ENCODE measurements around the gene PC.
A peak's percentile ranks its signal among the peaks of the same experiment; 100 is the strongest.
"Not testable (repeated sequence)": the region's sequence is repeated elsewhere in the genome, so short reads cannot be mapped to it uniquely, and the experiment has no call there.

The PC gene

DNA sequence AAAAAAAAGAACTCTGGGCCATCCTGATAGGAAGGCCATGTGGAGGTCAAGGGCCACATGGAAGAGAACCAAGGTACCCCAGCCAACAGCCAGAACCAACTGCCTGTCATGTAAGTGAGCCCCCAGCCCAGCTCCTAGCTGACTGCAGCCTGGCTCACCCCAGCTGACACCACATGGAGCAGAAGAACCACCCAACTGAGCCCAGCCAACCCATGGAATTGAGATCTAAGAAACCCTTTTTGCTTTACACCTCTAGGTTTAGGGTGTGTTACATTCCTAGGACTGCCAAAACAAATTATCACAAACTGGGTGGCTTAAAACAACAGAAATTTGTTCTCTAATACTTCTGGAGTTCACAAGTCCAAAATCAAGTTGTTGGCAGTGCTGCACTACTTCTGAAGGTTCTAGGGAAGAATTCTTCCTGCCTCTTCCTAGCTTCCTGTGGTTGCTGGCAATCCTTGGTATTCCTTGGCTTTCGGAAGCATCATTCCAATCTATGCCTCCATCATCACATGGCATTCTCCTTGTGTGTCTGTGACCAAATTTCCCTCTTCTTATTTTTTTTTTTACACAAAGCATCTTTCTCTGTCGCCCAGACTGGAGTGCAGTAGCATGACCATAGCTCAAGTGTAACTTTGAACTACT lies 21.3 kb upstream of the PC start:
- DNase-seq: no peak

DNA sequence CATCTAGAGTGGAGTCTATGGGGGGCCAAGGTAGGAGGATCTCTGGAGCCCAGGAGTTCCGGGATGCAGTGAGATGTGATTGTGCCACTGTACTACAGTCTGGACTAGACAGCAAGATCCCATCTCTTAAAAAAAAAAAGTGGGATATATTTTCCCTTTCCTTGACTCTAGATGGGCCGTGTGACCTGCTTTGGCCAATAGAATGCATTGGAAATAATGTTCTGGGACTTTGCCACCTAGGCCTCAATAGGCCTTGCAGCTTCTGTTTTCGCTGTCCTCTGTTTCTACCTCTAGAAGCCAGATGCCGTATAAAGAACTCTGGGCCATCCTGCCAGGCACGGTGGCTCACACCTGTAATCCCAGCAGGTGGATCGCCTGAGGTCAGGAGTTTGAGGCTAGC lies 20.5 kb upstream of the PC start:
- no peak for DNase-seq

DNA sequence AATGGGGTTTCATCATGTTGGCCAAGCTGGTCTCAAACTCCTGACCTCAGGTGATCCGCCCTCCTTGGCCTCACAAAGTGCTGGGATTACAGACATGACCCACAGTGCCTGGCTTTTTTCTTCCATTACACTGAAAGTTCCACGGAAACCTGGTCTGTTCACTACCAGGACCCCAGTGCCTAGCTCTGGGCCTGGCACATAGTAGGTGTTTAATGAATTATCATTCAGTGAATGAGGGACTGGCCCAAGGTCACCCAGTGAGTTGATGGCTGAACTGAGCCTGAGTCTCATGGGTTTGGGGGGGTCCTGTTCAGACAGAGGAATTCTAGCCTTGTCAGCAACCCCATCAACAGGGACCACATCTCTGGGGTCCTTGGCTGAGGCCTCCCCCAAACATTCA lies 20.0 kb upstream of the PC start:
- DNase-seq: no peak

DNA sequence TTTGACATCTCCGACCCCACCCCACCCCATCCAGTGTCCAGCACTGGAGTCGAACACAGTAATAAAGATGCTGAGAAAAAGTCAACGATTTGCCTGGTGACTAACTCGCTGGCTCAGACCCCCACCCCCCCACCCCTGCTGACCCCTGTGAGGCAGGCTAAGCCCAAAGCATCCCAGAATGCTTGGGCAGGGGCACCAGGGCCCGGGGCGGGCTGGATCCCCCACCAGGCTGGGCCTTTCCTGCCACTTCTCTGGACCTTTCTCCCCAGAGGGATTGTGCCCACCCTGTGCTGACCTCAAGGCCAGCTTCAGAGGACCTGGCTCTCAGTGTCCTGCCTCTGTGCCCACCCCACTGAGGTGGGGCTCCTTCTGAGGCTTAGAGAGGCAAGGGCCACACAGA lies 18.7 kb upstream of the PC start:
- DNase-seq: no peak

DNA sequence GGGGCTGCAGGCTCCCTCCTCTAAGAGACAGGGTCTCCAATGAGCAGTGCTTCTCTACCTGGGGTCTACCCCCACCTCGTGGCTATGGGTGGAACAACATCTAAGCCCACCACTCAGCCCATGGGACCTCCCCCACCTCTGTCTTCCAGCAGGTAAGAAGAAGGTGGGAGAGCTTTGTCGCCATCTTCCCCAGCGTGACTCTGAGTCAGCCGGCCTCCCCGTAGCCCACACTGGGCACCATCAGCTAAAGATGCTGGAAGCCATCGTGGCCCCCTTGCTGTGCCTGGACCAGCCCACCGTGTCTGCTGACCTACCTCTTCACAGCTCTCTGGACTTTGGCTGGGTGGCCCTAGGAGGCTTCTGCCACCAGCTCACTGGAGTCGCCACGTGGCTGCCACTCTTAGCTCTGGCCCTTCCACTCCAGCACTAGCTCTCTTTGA lies 17.9 kb upstream of the PC start:
- DNase-seq: peak; percentile 22

DNA sequence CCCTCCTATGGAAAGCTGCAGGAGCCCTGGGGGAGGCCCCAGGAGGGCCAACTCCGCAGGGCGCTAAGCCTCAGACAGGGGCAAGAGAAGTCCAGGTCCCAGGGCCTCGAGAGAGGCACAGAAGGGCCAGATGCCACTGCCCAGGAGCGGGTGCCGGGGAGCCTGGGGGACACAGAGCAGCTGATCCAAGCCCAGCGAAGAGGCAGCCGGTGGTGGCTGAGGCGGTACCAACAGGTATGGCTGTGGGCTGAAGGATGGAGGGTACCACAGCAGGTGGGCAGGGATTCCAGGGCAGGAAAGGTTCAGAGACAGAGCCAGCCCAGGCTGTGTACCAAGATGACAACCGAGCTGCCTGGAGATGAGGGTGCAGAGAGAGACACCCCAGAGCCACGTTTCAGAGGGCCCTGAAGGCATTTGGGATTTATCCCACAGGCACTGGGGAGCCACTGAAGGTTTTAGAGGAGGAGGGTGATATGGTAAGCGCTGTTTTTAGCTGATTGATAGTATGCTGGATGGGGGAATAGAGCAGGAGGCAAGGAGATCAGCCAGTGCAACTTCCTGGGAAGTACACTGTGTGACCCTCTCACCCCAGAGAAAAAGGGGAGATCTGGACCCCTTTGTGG lies 17.3 kb upstream of the PC start:
- no peak for DNase-seq

DNA sequence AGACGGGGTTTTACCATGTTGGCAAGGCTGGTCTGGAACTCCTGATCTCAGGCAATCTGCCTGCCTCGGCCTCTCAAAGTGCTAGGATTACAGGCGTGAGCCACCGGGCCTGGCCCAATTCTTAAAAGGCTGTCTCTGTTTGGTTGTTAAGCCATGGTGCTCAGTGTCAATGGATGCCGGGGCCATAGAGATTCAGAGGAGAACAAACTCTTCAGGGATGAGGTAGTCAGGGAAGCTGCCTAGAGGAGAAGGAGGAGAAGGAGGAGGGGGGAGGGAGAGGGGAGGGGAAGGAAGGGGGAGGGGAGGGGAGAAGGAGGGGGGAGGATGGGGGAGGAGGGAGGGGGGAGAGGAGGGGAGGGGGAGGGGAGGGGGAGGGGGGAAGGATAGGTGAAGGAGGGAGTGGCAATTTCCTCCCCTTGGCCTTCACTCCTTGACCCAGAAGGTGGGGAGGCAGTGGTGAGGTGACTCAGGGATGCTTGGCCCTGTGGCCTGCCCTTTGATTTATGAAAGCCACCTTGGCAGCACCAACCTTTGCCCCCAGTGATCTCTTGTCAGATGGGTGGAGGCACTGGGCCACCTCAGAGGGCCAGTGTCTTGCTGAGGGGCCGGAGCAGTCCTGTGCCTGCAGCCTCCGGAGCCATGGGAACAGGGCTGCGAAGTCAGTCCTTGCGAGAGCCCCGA lies 16.7 kb upstream of the PC start, which contains the start of gene C11orf86:
TSS of gene C11orf86 (plus strand) at position 581 of the 681 bp plus-strand sequence. CDS start at position 640, 59 bp downstream.
- no peak for DNase-seq

GRCh38 chr11:66973956-66974580 lies 15.9 kb upstream of the PC start:
- no peak for DNase-seq

- DNase-seq: no peak
These were observed 13.3 kb upstream of the PC start for GRCh38 chr11:66971488-66971887.

- no peak for DNase-seq
These were observed 12.7 kb upstream of the PC start for GRCh38 chr11:66970807-66971442.

DNA sequence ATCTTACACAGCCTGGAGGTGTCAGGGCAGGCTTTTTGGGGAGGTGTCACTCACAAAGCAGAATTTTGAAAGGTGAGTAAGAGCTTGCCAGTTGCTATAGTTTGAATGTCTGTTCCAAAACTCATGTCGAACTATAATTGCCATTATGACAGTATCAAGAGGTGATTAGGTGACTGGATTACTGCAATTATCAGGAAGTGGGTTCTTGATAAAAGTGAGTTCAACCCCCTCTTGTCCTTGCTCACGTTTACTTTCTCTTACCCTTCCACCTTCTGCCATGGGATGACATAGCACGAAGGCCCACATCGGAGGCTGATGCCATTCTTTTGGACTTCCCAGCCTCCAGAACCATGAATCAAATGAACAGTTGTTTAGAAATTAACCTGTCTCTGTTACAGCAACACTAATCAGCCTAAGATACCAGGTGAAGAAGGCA lies 12.2 kb upstream of the PC start:
- DNase-seq: no peak

- no peak for DNase-seq
These were observed 11.5 kb upstream of the PC start for GRCh38 chr11:66969584-66970225.

DNA sequence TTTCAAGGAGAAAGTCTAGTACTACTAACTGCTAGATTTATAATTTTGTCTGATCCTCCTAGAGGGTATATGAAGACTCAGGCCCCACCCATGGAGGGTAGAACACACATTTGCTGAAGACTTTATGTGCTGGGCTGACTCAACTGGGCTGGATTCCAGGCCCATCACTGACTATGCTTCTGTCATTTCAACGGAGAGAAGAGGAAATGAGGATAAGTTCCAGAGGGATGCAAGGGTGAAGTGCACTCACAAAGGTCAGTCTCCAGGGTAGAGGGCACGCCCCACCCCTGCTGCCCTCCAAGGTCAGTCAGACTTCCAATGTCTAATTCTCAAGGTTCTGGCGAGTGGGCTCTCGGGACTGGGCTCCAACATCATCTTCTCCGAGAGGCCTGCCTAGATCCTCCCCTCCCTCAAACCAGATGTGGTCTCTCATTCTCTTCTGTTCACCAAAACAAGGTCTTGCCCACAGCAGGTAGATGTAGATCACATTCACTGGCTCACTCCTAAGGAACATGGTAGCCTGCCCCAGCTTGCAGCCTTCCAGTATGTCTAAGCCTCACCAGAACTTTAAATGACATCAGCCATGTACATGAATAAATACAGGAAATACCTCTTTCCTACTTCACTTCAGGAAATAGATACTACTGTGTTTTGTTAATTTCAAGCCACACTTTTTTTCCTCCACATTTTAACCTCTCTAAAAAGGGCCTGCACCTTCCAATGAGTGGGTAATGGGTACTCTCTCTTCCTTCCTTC lies 9.7 kb upstream of the PC start:
- no peak for DNase-seq

DNA sequence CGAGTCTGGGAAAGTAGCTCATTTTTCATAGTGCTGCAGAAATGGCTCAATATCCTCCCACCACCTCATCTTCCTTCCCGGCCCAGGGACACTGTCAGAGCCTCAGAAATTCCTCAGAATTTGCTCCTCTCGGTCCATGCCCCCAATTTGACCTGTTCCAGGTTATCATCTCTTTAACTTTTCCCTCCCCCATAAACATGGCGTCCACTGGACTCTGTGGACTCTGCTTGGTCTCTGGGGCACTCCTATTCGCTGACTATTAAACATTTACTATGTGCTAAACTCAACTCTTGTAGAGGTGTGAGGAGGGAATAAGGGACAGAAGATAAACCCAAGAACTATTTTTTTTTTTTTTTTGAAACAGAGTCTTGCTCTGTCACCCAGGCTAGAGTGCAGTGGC lies 8.2 kb upstream of the PC start:
- DNase-seq: no peak

GRCh38 chr11:66964495-66964894 lies 6.3 kb upstream of the PC start:
- DNase-seq: no peak

DNA sequence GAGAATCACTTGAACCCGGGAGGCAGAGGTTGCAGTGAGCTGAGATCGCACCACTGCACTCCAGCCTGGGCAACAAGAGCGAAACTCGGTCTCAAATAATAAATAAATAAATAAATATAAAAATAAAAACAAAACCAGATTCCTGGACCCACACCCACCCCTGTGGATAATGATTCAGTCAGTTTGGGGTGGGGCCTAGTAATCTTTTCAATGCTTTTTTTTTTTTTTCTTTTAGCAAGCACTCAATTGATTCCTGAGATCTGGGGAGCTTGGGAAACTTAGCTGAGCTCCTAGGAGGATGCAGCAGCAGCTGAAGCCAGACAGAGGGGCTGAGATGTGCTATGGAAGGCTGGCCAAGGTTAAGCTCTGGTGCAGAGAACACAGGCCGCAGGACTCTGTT lies 4.6 kb upstream of the PC start:
- DNase-seq: no peak

GRCh38 chr11:66962247-66962646 lies 4.1 kb upstream of the PC start:
- no peak for DNase-seq

- not testable (repeated sequence) for DNase-seq
These were observed 3.6 kb upstream of the PC start for GRCh38 chr11:66961691-66962213.

GRCh38 chr11:66958956-66959274 lies 732 bp upstream of the PC start:
- no peak for DNase-seq

- DNase-seq: no peak
These were observed 282 bp downstream of the PC start for GRCh38 chr11:66957971-66958231.

GRCh38 chr11:66956689-66957290 lies 1.4 kb downstream of the PC start:
- DNase-seq: no peak

All from activated naive CD4-positive, alpha-beta T cell treated with anti-CD3 and anti-CD28 coated beads, Interleukin-2, amount 50 U/mL, for 16 hours (primary cell).